Liver (tissue), 3 donors: ENCODE data around the gene ITGB1.

Experiments used
- GABPA ChIP-seq, 2 donors: IDR thresholded peaks in 1 of 2; conservative IDR thresholded peaks in 1 of 2; 2 replicates each; pipeline ENCODE4 v1.6.1; 2016; ENCODE audit warnings: antibody characterized with exemption in 2 of 2, mild to moderate bottlenecking in 1 of 2, moderate library complexity in 1 of 2
- NR2F2 ChIP-seq: IDR thresholded peaks from 2 replicates; pipeline ENCODE4 v1.6.1; 2016; ENCODE audit warnings: antibody characterized with exemption
- RAD21 ChIP-seq, 2 donors: IDR thresholded peaks; 2 replicates each; pipeline ENCODE4 v1.6.1; 2016; ENCODE audit warnings: antibody characterized with exemption in 2 of 2, mild to moderate bottlenecking in 2 of 2
- RXRA ChIP-seq, 2 donors: IDR thresholded peaks; 2 replicates each; pipeline ENCODE4 v1.6.1; 2017 to 2018; ENCODE audit warnings: antibody characterized with exemption in 2 of 2, mild to moderate bottlenecking in 1 of 2
- TAF1 ChIP-seq: conservative IDR thresholded peaks from 2 replicates; pipeline ENCODE4 v1.6.1; 2016; ENCODE audit warnings: antibody characterized with exemption, mild to moderate bottlenecking
- TF ChIP-seq, protein P1 (sequence below): fragments of 150-350 bp; IDR thresholded peaks from 2 replicates; pipeline ENCODE4 v1.5.1; 2017; ENCODE audit warnings: improper control_type of control experiment, low read depth, low read length; ENCODE audit not compliant: missing input control
- TF ChIP-seq, protein P2 (sequence below): IDR thresholded peaks from 2 replicates; pipeline ENCODE4 v1.6.1; 2016; ENCODE audit warnings: antibody characterized with exemption
- TF ChIP-seq, protein P3 (sequence below): IDR thresholded peaks from 2 replicates; pipeline ENCODE4 v1.6.1; 2016; ENCODE audit warnings: antibody characterized with exemption
- TF ChIP-seq, protein P4 (sequence below): IDR thresholded peaks from 2 replicates; pipeline ENCODE4 v1.6.1; 2016; ENCODE audit warnings: antibody characterized with exemption
- donor health status: healthy.
- donor health status: healthy.

DNA sequence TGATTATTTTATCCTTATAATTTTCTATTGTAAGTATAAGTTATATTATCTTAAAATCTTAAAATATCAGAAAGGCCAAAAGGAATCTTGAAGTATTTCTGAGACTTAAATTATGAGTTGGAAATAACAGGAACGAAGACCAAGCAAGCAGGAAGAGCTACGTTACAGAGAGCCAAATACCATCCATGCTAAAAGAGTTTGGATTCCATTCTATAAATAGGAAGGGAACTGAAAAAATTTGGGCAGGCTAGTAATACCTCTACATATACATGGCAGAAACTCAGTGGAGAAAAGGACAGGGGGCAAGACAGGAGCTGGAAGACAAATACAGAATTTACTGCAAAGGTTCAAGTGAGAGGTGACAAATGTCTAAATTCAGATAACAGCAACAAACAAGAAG is 16.7 kb downstream of the ITGB1 start:
- TF ChIP-seq, protein P1, sequence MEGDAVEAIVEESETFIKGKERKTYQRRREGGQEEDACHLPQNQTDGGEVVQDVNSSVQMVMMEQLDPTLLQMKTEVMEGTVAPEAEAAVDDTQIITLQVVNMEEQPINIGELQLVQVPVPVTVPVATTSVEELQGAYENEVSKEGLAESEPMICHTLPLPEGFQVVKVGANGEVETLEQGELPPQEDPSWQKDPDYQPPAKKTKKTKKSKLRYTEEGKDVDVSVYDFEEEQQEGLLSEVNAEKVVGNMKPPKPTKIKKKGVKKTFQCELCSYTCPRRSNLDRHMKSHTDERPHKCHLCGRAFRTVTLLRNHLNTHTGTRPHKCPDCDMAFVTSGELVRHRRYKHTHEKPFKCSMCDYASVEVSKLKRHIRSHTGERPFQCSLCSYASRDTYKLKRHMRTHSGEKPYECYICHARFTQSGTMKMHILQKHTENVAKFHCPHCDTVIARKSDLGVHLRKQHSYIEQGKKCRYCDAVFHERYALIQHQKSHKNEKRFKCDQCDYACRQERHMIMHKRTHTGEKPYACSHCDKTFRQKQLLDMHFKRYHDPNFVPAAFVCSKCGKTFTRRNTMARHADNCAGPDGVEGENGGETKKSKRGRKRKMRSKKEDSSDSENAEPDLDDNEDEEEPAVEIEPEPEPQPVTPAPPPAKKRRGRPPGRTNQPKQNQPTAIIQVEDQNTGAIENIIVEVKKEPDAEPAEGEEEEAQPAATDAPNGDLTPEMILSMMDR, result no peak
- no peak for TF ChIP-seq GABPA (IDR thresholded peaks at IDR 0.05 in 1 of 2, conservative IDR thresholded peaks at IDR 0.05 in 1 of 2)
- TF ChIP-seq, protein P2, sequence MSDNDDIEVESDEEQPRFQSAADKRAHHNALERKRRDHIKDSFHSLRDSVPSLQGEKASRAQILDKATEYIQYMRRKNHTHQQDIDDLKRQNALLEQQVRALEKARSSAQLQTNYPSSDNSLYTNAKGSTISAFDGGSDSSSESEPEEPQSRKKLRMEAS, result no peak
- no peak for TF ChIP-seq TAF1
- TF ChIP-seq, protein P3, sequence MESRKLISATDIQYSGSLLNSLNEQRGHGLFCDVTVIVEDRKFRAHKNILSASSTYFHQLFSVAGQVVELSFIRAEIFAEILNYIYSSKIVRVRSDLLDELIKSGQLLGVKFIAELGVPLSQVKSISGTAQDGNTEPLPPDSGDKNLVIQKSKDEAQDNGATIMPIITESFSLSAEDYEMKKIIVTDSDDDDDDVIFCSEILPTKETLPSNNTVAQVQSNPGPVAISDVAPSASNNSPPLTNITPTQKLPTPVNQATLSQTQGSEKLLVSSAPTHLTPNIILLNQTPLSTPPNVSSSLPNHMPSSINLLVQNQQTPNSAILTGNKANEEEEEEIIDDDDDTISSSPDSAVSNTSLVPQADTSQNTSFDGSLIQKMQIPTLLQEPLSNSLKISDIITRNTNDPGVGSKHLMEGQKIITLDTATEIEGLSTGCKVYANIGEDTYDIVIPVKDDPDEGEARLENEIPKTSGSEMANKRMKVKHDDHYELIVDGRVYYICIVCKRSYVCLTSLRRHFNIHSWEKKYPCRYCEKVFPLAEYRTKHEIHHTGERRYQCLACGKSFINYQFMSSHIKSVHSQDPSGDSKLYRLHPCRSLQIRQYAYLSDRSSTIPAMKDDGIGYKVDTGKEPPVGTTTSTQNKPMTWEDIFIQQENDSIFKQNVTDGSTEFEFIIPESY, result no peak
- TF ChIP-seq RXRA (IDR thresholded peaks at IDR 0.05), result no peak
- no peak for TF ChIP-seq RAD21 (IDR thresholded peaks at IDR 0.05)
- no peak for TF ChIP-seq NR2F2
- TF ChIP-seq, protein P4, sequence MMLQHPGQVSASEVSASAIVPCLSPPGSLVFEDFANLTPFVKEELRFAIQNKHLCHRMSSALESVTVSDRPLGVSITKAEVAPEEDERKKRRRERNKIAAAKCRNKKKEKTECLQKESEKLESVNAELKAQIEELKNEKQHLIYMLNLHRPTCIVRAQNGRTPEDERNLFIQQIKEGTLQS, result no peak
